ENCODE data around the gene MOB3A.
A peak's percentile ranks its signal among the peaks of the same experiment; 100 is the strongest.

MOB3A gene

DNA sequence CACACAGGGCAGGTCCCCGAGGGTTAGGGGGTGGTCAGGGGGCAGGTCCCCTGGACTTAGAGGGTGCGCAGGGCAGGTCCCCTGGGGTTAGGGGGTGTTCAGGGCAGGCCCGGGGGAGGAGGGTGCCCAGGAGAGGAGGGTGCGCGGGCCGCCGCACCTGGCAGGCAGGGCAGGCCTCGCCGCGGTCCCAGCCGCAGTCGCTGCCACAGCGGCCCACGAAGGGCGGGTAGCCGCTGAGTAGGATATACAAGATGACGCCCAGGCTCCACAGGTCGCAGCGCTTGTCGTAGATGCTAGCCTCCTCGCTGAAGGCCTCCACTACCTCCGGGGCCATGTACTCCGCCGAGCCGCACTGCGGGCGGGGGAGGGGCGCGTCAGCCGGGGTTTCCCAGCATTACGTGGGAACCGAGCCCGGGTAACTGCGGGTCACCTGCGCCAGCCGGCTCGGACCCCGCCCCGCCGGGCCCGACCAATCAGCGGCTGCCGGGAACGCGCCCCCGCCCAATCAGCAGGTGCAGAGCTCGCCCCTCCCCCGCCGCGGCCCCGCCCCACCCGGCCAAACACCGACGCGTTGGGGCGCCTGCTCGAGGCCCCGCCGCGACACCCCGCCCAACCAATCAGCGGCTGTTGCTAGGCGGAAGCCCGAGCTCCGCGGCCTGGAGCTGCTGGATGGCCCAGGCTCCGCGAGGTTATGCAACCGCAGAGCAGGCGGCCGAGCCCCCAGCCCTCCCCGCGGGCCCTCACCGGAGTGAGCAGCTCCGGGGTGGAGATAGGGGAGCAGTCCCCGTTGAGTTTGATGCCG is 54.2 kb downstream of the MOB3A start (continued):
- TF ChIP-seq, protein P1, sequence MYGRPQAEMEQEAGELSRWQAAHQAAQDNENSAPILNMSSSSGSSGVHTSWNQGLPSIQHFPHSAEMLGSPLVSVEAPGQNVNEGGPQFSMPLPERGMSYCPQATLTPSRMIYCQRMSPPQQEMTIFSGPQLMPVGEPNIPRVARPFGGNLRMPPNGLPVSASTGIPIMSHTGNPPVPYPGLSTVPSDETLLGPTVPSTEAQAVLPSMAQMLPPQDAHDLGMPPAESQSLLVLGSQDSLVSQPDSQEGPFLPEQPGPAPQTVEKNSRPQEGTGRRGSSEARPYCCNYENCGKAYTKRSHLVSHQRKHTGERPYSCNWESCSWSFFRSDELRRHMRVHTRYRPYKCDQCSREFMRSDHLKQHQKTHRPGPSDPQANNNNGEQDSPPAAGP (tag by site-specific recombination; IDR thresholded peaks at IDR 0.05), result no peak
- peak; percentile 67; the same call in 1 of the 2 replicates for TF ChIP-seq ZIC2 (tag by site-specific recombination; IDR thresholded peaks at IDR 0.05)
- no peak for TF ChIP-seq ZNF2 (tag by site-specific recombination; IDR thresholded peaks at IDR 0.05)
- no peak for TF ChIP-seq ZNF155 (tag by site-specific recombination; IDR thresholded peaks at IDR 0.05)
- no peak for TF ChIP-seq KLF16 (tag by site-specific recombination; IDR thresholded peaks at IDR 0.05)
- no peak for TF ChIP-seq ZFP69B (tag by site-specific recombination; IDR thresholded peaks at IDR 0.05)
- TF ChIP-seq, protein P2, sequence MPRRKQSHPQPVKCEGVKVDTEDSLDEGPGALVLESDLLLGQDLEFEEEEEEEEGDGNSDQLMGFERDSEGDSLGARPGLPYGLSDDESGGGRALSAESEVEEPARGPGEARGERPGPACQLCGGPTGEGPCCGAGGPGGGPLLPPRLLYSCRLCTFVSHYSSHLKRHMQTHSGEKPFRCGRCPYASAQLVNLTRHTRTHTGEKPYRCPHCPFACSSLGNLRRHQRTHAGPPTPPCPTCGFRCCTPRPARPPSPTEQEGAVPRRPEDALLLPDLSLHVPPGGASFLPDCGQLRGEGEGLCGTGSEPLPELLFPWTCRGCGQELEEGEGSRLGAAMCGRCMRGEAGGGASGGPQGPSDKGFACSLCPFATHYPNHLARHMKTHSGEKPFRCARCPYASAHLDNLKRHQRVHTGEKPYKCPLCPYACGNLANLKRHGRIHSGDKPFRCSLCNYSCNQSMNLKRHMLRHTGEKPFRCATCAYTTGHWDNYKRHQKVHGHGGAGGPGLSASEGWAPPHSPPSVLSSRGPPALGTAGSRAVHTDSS (tag by site-specific recombination; IDR thresholded peaks at IDR 0.05), result no peak
- TF ChIP-seq ZNF664 (tag by site-specific recombination; IDR thresholded peaks at IDR 0.05), result no peak
- 0 out of 2 replicates have a peak, but pooled peaks have one; percentile 27 for TF ChIP-seq ZNF610 (tag by site-specific recombination; IDR thresholded peaks at IDR 0.05; ENCODE audit: borderline replicate concordance)
- TF ChIP-seq, protein P3, sequence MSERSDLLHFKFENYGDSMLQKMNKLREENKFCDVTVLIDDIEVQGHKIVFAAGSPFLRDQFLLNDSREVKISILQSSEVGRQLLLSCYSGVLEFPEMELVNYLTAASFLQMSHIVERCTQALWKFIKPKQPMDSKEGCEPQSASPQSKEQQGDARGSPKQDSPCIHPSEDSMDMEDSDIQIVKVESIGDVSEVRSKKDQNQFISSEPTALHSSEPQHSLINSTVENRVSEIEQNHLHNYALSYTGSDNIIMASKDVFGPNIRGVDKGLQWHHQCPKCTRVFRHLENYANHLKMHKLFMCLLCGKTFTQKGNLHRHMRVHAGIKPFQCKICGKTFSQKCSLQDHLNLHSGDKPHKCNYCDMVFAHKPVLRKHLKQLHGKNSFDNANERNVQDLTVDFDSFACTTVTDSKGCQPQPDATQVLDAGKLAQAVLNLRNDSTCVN (tag by site-specific recombination; optimal IDR thresholded peaks at IDR 0.05), result peak; percentile 56
- no peak for TF ChIP-seq GFI1B (tag by site-specific recombination; IDR thresholded peaks at IDR 0.05)
- TF ChIP-seq ZNF114 (tag by site-specific recombination; IDR thresholded peaks at IDR 0.05), result no peak
- no peak for TF ChIP-seq MYNN (tag by site-specific recombination; IDR thresholded peaks at IDR 0.05; ENCODE audit: borderline replicate concordance)
- no peak for TF ChIP-seq SALL2 (tag by site-specific recombination; IDR thresholded peaks at IDR 0.05; ENCODE audit: borderline replicate concordance)
- no peak for TF ChIP-seq ZNF354C (tag by site-specific recombination; IDR thresholded peaks at IDR 0.05; ENCODE audit: borderline replicate concordance, low read depth)
- no peak for TF ChIP-seq ZNF776 (tag by site-specific recombination; IDR thresholded peaks at IDR 0.05; ENCODE audit: borderline replicate concordance)
- TF ChIP-seq ZNF302 (tag by site-specific recombination; IDR thresholded peaks at IDR 0.05; ENCODE audit: low read depth), result no peak
- TF ChIP-seq ZNF530 (tag by site-specific recombination; IDR thresholded peaks at IDR 0.05; ENCODE audit: low read depth), result no peak
- no peak for TF ChIP-seq ZNF324 (tag by site-specific recombination; IDR thresholded peaks at IDR 0.05)
- TF ChIP-seq, protein P4, sequence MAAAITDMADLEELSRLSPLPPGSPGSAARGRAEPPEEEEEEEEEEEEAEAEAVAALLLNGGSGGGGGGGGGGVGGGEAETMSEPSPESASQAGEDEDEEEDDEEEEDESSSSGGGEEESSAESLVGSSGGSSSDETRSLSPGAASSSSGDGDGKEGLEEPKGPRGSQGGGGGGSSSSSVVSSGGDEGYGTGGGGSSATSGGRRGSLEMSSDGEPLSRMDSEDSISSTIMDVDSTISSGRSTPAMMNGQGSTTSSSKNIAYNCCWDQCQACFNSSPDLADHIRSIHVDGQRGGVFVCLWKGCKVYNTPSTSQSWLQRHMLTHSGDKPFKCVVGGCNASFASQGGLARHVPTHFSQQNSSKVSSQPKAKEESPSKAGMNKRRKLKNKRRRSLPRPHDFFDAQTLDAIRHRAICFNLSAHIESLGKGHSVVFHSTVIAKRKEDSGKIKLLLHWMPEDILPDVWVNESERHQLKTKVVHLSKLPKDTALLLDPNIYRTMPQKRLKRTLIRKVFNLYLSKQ (tag by site-specific recombination; IDR thresholded peaks at IDR 0.05; ENCODE audit: borderline replicate concordance), result no peak
- TF ChIP-seq, protein P5, sequence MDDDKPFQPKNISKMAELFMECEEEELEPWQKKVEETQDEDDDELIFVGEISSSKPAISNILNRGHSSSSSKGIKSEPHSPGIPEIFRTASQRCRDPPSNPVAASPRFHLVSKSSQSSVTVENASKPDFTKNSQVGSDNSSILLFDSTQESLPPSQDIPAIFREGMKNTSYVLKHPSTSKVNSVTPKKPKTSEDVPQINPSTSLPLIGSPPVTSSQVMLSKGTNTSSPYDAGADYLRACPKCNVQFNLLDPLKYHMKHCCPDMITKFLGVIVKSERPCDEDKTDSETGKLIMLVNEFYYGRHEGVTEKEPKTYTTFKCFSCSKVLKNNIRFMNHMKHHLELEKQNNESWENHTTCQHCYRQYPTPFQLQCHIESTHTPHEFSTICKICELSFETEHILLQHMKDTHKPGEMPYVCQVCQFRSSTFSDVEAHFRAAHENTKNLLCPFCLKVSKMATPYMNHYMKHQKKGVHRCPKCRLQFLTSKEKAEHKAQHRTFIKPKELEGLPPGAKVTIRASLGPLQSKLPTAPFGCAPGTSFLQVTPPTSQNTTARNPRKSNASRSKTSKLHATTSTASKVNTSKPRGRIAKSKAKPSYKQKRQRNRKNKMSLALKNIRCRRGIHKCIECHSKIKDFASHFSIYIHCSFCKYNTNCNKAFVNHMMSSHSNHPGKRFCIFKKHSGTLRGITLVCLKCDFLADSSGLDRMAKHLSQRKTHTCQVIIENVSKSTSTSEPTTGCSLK (tag by site-specific recombination; IDR thresholded peaks at IDR 0.05), result no peak
- TF ChIP-seq ZNF335 (tag by site-specific recombination; conservative IDR thresholded peaks at IDR 0.05), result peak; percentile 37
- no peak for TF ChIP-seq ZNF585B (tag by site-specific recombination; IDR thresholded peaks at IDR 0.05)
- TF ChIP-seq, protein P6, sequence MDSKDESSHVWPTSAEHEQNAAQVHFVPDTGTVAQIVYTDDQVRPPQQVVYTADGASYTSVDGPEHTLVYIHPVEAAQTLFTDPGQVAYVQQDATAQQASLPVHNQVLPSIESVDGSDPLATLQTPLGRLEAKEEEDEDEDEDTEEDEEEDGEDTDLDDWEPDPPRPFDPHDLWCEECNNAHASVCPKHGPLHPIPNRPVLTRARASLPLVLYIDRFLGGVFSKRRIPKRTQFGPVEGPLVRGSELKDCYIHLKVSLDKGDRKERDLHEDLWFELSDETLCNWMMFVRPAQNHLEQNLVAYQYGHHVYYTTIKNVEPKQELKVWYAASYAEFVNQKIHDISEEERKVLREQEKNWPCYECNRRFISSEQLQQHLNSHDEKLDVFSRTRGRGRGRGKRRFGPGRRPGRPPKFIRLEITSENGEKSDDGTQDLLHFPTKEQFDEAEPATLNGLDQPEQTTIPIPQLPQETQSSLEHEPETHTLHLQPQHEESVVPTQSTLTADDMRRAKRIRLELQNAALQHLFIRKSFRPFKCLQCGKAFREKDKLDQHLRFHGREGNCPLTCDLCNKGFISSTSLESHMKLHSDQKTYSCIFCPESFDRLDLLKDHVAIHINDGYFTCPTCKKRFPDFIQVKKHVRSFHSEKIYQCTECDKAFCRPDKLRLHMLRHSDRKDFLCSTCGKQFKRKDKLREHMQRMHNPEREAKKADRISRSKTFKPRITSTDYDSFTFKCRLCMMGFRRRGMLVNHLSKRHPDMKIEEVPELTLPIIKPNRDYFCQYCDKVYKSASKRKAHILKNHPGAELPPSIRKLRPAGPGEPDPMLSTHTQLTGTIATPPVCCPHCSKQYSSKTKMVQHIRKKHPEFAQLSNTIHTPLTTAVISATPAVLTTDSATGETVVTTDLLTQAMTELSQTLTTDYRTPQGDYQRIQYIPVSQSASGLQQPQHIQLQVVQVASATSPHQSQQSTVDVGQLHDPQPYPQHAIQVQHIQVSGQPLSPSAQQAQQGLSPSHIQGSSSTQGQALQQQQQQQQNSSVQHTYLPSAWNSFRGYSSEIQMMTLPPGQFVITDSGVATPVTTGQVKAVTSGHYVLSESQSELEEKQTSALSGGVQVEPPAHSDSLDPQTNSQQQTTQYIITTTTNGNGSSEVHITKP (tag by site-specific recombination; IDR thresholded peaks at IDR 0.05), result no peak
- TF ChIP-seq MEIS1 (CRISPR knock-in tag; IDR thresholded peaks at IDR 0.05; ENCODE audit: borderline replicate concordance), result no peak
- TF ChIP-seq MZF1 (tag by site-specific recombination; IDR thresholded peaks at IDR 0.05; ENCODE audit: borderline replicate concordance), result no peak
- TF ChIP-seq ZNF514 (tag by site-specific recombination; IDR thresholded peaks at IDR 0.05), result no peak
- TF ChIP-seq ZNF366 (tag by site-specific recombination; conservative IDR thresholded peaks at IDR 0.05), result no peak

All from HEK293 (cell line).